ENCODE data around the gene MYO1D.
"Not testable (repeated sequence)": the region's sequence is repeated elsewhere in the genome, so short reads cannot be mapped to it uniquely, and the experiment has no call there.

The MYO1D gene

DNA sequence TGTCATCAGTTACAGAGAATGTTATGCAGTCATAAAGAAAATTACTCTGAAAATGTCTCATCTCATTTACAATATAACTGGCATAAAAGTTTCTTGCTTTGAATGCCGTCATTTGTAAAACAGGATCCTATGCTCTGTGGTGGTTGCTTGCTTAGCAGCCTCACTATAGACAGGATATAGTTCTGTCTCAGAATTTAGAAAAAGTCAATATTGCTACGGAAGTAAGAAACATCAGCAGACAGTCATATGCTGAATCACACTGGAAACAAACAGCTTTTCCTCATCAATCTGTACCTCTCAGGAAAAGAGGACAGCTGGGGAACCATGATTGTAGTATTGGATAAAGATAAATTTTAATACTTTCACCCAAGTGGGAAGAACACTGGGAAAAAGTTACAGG lies 105.5 kb downstream of the MYO1D start:
- DNase-seq: peak; percentile 16

DNA sequence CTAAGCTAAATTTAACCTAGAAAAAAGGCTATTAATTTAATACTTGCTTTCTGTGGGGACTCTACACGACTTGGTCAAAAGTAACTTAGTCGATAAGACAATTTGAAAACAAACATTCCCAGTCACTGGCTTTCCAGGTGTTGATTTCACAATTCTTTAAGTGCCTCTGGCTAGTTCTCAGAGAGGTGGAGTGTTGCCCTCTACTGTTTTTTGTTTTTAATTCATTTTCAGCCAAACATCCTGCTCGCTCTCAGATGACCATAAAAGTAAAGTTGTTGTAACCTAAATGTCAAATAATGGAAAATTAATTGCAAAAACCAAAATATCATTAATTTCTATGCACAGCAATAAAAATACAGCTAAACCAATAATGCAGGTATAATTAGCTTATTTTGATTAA lies 107.1 kb downstream of the MYO1D start:
- no peak for DNase-seq

DNA sequence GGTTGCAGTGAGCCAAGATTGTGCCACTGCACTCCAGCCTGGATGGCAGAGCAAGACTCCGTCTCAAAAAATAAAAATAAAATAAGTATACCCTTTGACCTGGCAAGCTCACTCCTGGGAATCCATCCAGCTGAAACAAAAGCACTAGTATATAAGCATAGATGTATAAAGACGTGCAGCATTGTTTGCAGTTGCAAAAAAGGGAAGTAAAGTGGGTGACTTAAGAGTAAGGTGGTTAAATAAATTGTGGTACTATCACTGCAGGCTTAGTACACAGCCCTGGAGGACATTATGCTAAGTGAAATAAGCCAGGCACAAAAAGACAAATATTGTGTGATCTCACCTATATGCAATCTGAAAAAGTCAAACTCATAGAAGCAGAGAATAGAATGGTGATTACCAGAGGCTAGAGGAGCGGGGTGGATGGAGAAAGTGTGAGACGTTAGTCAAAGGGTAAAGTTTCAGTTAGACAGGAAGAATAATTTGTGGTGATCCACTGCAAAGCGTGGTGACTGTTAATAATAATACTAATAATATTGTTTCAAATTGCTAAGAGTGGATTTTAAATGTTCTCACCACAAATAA lies 113.0 kb downstream of the MYO1D start:
- DNase-seq: no peak

DNA sequence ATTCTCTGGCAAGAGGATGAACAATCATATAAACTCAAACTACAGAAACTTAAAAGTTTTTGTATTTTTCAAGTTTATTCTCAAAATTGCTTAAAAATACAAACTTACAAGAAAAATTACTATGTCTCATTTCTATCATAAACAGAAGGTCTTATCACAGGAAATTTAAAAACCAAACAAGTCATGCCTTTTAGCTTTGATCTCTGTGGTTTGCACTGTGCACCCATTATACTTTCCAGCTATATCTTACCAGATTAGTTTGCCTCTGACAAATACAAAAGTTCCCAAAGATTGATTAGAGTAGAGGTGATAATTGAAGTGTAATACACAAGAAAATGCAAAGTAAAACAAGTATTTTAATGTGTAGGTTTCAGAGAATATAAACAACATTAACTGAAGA lies 117.4 kb downstream of the MYO1D start:
- no peak for DNase-seq

- DNase-seq: no peak
These were observed 119.0 kb downstream of the MYO1D start for GRCh38 chr17:32757963-32758362.

DNA sequence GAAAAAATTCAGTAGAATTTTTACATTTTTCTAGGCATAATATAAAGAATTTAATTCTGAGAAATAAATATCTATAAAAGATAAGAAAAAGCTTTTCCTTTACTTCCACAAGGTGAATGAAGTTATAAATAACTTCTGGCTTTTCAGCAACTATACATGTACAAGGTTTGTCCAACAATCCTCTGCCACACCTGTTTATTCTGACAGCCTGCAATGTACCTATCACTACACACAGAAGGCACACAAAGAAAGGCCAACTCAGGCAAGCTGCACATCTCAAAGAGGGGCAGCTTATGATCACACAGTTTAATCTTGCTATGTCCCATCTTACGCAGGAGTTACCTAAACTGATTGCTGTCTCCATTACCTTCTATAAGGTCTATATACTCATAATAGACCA lies 120.2 kb downstream of the MYO1D start:
- no peak for DNase-seq

DNA sequence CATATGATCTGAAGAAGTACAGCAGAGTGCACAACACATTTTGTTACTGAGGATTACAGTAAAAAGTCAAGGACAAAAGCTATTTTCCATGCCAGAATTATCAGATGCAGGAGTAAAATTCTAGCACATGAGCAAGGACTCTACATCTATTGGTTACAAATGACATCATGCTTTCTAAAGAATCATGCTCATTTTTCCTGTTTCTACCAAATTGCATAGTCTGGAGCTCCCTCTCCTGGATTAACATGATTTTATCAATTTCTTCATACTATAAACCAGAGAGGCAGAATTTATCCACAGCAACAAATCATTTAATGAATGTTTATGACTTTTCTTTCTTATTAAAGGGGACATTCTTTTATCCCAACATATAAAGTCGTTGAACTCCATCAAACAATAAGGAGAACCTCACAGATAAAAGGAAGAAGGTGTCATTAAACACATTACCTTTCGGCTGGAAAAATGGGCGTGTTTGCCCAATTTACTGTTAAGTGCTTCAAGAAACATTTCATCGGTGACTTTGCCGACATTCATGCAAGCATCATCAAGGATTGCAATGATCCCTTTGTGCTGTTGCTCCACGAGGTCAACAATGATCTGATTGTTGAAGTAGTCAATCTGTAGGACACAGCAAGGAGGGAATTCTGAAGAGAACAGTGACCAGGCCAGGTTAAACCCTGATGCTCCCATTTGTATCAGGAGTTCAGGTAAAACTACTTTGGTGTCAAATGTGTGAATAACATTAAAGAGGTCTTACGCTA lies 121.7 kb downstream of the MYO1D start:
- peak; percentile 49 for DNase-seq

- DNase-seq: no peak
These were observed 124.0 kb downstream of the MYO1D start for GRCh38 chr17:32752934-32753333.

GRCh38 chr17:32747856-32748255 lies 129.1 kb downstream of the MYO1D start:
- DNase-seq: no peak

DNA sequence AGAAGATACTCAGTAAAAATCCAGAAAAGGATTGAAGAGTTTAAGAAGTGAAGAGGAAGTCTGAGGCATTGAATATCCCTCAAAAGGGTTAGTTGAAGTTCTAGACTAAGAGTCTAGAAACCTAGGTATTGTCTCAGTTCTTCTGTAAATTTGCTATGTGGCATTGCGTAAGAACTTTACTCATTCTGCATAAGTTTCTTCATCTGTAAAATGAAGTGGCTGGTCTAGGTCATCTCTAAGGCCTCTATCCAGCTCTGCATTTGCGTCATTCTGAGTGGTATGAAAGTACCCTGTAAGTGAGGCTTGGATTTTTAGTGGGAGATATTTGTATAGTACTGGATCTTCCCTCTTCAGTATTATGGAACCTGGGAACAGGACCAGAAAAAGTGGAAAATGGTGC lies 130.2 kb downstream of the MYO1D start:
- DNase-seq: no peak

DNA sequence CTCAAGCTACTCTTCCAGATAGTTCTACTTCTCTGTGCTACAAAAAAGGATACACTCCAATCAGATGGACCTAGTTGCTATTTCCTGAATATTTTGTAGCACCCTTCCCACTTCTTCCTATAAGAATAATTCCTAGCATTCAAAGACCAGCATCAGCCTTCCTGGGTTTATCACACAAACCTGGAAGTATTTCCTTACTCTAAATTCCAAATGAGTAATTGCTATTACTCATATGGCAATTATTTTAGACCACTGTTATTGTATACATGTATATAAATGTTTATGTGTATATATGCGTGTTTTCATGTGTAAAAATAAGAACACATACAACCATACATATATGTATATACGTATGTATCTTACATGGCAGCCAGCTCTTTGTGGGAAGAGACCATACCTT lies 130.6 kb downstream of the MYO1D start:
- no peak for DNase-seq

DNA sequence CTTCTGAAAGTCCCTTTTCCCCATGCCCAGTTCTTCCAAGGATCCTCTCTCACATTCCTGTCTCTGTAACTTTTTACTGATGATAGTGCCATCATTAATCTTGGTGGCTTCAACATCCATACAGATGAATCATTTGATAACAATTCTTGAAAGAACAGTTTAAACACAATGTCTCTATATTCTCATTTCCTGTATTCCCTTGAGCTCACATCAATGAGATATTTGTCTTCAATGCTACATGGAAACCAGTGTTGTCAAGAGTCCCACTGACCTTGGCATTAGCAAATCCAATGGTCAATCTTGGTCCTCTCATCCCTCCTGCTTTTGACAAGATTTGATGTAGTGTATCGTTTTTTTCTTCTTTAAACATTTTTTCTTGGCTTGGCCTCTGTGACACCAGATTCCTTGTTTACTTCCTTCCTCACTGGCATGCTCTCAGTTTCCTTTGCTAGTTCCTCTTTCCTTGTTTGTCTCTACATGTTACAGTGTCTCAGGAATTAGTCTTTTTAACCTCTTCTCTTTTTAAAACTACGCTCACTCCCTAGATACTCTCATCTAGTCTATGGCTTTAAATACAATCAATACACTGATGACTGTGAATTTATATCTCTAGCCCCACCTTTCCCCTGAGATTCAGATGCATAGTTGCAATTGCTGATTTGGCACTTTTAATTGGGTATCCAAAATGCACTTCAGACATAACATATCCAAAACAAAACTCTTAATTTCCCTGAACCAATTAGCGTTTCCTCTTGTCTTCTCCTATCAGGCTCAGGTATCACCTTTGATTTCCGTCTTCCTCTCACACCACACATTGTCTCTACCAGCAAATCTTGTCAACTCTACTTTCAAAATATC lies 134.0 kb downstream of the MYO1D start:
- no peak for DNase-seq

DNA sequence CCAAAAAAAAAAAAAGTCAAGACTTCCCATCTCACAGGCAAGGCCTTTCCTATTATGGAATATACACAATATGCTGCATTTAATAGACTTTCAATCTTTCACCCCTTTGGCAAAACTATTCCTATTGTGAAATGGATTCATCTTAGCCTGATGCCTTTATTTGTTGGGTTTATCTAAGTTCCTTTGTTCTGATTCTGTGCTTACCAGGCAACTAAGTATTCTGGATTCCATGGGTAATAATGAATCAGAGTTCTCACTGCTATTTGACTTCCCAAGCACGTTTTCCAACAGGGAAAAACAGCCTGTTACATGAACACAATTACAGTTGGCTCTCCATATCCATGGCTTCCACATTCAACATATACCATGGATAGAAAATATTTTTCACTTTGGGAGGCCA lies 135.5 kb downstream of the MYO1D start:
- no peak for DNase-seq

- DNase-seq: no peak
These were observed 137.2 kb downstream of the MYO1D start for GRCh38 chr17:32739722-32740121.

GRCh38 chr17:32739151-32739550 lies 137.8 kb downstream of the MYO1D start:
- not testable (repeated sequence) for DNase-seq

DNA sequence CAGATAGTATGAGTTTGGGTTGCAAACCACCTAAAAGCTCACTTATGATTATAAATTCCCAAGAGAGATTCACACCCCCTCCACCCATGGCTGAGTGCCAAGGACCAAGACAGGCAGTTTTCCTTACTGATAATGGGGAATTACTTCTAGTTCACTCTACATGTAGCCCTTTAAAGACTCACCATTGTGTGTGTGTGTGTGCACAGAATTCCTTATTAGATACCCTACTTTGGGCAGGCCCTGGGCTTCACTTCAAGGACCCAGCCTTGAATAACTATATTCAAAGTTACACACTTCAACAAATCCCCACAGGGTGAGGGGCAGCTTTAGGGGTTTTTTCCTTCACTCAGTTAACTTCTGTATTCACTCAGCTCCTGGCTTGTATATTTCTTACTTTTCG lies 143.5 kb downstream of the MYO1D start:
- no peak for DNase-seq

GRCh38 chr17:32732900-32733299 lies 144.0 kb downstream of the MYO1D start:
- no peak for DNase-seq

GRCh38 chr17:32732296-32732642 lies 144.7 kb downstream of the MYO1D start:
- no peak for DNase-seq

- no peak for DNase-seq
These were observed 145.2 kb downstream of the MYO1D start for GRCh38 chr17:32731556-32732295.

DNA sequence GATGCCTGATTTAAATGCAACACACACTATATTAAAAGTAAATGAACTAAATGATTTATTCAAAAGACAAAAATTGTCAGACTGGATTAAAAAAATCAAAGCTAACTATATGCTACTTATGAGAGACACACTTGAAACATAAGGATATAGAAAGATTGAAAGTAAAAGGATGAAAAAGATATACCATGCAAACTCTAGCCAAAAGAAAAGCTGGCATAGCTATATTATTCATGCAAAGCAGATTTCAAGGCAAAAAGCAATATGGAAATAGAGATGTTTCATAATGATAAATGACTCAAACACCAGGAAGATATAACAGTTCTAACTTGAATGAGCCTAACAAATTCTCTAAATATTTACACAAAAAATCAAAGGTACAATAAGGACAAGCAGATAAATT lies 149.2 kb downstream of the MYO1D start:
- DNase-seq: no peak

GRCh38 chr17:32725697-32726096 lies 151.2 kb downstream of the MYO1D start:
- DNase-seq: no peak

GRCh38 chr17:32723310-32723955 lies 153.5 kb downstream of the MYO1D start:
- no peak for DNase-seq

GRCh38 chr17:32722733-32723132 lies 154.2 kb downstream of the MYO1D start:
- DNase-seq: no peak
